Islet of Langerhans (tissue), 1 donor: ENCODE measurements around the gene PGF.

Source experiments
- FAIRE-seq: peaks from one replicate; lab custom pipeline; 2011; peaks lifted over from hg19 to GRCh38; lab: Jason Lieb, UNC

Gene PGF

DNA sequence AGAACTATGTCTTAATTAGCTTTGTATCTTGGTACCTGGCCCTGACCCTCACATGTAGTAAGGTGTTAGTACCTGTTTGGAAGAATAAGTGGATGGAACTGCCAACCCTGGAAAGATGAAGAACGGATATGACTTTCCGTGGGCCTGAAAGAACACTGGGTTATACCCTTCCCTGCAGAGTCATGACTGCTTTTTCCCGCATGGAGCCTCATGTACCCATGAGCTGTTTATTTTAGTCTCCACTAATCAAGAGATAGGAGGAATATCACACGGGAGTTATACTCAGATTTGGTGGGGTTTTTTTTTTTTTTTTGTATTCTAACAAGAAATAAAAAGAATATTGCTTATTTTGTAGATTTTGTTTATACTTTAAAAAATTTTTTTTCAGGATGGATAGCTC is 57.8 kb downstream of the PGF start:
- no peak for FAIRE-seq

- FAIRE-seq = no peak
Observed at GRCh38 chr14:74896400-74896799, 59.0 kb downstream of the PGF start.

DNA sequence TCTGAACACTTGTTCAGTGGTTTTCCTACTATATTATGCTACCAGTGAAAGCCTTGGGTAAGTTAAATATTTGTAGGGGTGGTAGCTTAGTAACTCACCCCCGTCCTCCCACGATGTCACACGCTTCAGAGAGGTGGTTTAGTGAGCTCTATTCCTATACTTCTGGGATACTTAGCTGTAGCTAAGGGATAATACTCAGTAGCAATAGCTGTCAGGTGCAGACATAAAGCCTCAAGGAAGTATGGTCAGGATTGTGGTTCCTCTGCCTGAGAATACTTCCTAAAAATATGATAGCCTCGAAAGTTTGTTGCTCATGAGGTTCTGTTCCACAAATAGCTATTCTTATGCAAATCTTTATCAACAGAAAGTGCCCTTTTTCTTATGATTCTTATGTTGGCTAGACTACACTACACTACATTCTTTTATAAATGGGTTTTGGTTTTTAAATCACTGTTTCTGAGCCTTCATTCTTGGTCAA is 61.7 kb downstream of the PGF start:
- FAIRE-seq = no peak

- FAIRE-seq = no peak
Observed at GRCh38 chr14:74892745-74893144, 62.7 kb downstream of the PGF start.

- no peak for FAIRE-seq
Observed at GRCh38 chr14:74891870-74892269, 63.5 kb downstream of the PGF start.
